Tongue (tissue), 2 donors: ENCODE data around the gene GZMM. TPM values are rescaled to one million over a fixed set of nuclear protein-coding genes. Genes with fewer than 3 reads are reported as not detected.
"Not testable (repeated sequence)": the region's sequence is repeated elsewhere in the genome, so short reads cannot be mapped to it uniquely, and the experiment has no call there.

Experiments used
- DNase-seq: peaks from one replicate; pipeline ENCODE4 v3.0.0-alpha.2; 2015
- total RNA-seq: library from RNA; depleted of rRNA; stranded (reverse); fragments of >200 nt; gene quantifications from one replicate; pipeline ENCODE4 v1.2.3, GENCODE V29; 2014

The GZMM gene
- total RNA-seq, 1 donor from 2014 or later = not detected

GRCh38 chr19:583198-583967, 39.5 kb downstream of the GZMM start:
- DNase-seq = no peak

- DNase-seq = no peak
Measured at GRCh38 chr19:583968-584239, 40.1 kb downstream of the GZMM start.

GRCh38 chr19:584240-585001, 40.6 kb downstream of the GZMM start:
- DNase-seq = peak; percentile 68

GRCh38 chr19:585146-585545, 41.3 kb downstream of the GZMM start:
- DNase-seq = not testable (repeated sequence)

- no peak for DNase-seq
Measured at GRCh38 chr19:585551-586110, 41.8 kb downstream of the GZMM start.

GRCh38 chr19:588093-588740, 44.4 kb downstream of the GZMM start:
- DNase-seq = peak; percentile 76

GRCh38 chr19:588741-589692, 45.2 kb downstream of the GZMM start:
- DNase-seq = peak; percentile 8

GRCh38 chr19:589693-590395, 46.0 kb downstream of the GZMM start, which contains the start of gene HCN2:
TSS of gene HCN2 (plus strand) at chr19:589881. CDS start at chr19:589946, 65 bp downstream.
- no peak for DNase-seq

GRCh38 chr19:590396-590745, 46.5 kb downstream of the GZMM start:
- peak; percentile 16 for DNase-seq

- no peak for DNase-seq
Measured at GRCh38 chr19:590750-591098, 46.9 kb downstream of the GZMM start.

GRCh38 chr19:591099-591958, 47.5 kb downstream of the GZMM start:
- peak; percentile 64 for DNase-seq

GRCh38 chr19:592101-592500, 48.2 kb downstream of the GZMM start:
- DNase-seq = no peak

GRCh38 chr19:593055-593454, 49.2 kb downstream of the GZMM start:
- no peak for DNase-seq

- no peak for DNase-seq
Measured at GRCh38 chr19:593505-593904, 49.7 kb downstream of the GZMM start.

GRCh38 chr19:594265-594870, 50.5 kb downstream of the GZMM start:
- DNase-seq = no peak

- no peak for DNase-seq
Measured at GRCh38 chr19:595326-596262, 51.7 kb downstream of the GZMM start.

- no peak for DNase-seq
Measured at GRCh38 chr19:596263-596655, 52.4 kb downstream of the GZMM start.

- DNase-seq = no peak
Measured at GRCh38 chr19:597406-598315, 53.8 kb downstream of the GZMM start.
